H1 (cell line): ENCODE data around the gene PRAME. TPM values are rescaled to one million over a fixed set of nuclear protein-coding genes. Genes with fewer than 3 reads are reported as not detected.

Experiments used
- EGR1 ChIP-seq: IDR thresholded peaks from 2 replicates; pipeline ENCODE4 v1.6.1; 2011; ENCODE audit warnings: low read depth, low read length, borderline replicate concordance
- HDAC6 ChIP-seq: IDR thresholded peaks from one replicate; pipeline ENCODE4 v1.7.1; 2012; ENCODE audit warnings: low read depth, mild to moderate bottlenecking, inconsistent platforms, low read length, moderate library complexity
- RFX5 ChIP-seq: IDR thresholded peaks from 2 replicates; pipeline ENCODE4 v1.6.1; 2011; ENCODE audit warnings: low read depth, low read length, improper control_type of control experiment, borderline replicate concordance
- SP1 ChIP-seq: IDR thresholded peaks from 2 replicates; pipeline ENCODE4 v1.6.1; 2011; ENCODE audit warnings: low read depth, low read length
- TBP ChIP-seq: IDR thresholded peaks from 2 replicates; pipeline ENCODE4 v1.6.1; 2011; ENCODE audit warnings: low read depth, low read length, improper control_type of control experiment
- polyA plus RNA-seq, 7 experiments: library from polyadenylated mRNA; depleted of rRNA in 3 of 7; stranded (reverse) in 5 of 7; unstranded in 2 of 7; fragments of >200 nt in 5 of 7; fragments of 200-250 nt in 2 of 7; gene quantifications; 1 replicate in 5 of 7; 2 replicates in 1 of 7; 4 replicates in 1 of 7; pipeline versions ENCODE4 v1.2.1 to v1.2.3, GENCODE V29; 2011 to 2013; ENCODE audit warnings: missing spikeins in 2 of 7, mixed read lengths in 2 of 7
- total RNA-seq: library from RNA; stranded (reverse); fragmentation: NEBNext Ultra II Directional; extraction: Animal tissue kit (Norgen Biotek cat#: 25700); gene quantifications from 2 replicates; pipeline ENCODE4 v1.2.1, GENCODE V29; 2021

The PRAME gene
- total and polyA plus RNA-seq, 2 of the 8 experiments (the other 6 are each of a cell fraction or from before 2014, with no cell fraction given) = 0.15 to 1.1 TPM

- TF ChIP-seq HDAC6 (no peak), RFX5 (no peak), TBP (no peak), EGR1 (no peak), SP1 (no peak)
These were observed 32.7 kb downstream of the PRAME start (continued) for GRCh38 chr22:22526125-22526912.
